ENCODE measurements around the gene ABLIM1. TPM values are rescaled to one million over a fixed set of nuclear protein-coding genes. Genes with fewer than 3 reads are reported as not detected.

The ABLIM1 gene
- total and polyA plus RNA-seq, 10 of the 15 experiments (the other 5 are each of a cell fraction or from before 2014, with no cell fraction given) = 14.2 to 50.5 (median 28.1) TPM

GRCh38 chr10:114609518-114610426, 48.3 kb downstream of the ABLIM1 start (continued):
- no peak for TF ChIP-seq ZBTB4 (CRISPR knock-in tag; IDR thresholded peaks at IDR 0.05)
- TF ChIP-seq USF1 (IDR thresholded peaks at IDR 0.05; ENCODE audit: borderline replicate concordance, extremely low read length, insufficient read depth, low read depth, low read length) = no peak

GRCh38 chr10:114607358-114607998, 50.6 kb downstream of the ABLIM1 start:
- in situ Hi-C loops (cut with MboI) (no loop called here), intact Hi-C loops (cut with micrococcal nuclease; ENCODE audit: unreplicated experiment) (no loop called here)
- SMC1A ChIA-PET (ENCODE audit: uncharacterized antibody, unreplicated experiment) = interaction anchor here (1.3 kb wide), 1 partner anchor 19 kb away, joined by 5 read pairs; no protein-coding TSS in a partner anchor
- Histone ChIP-seq H3K36me3 (ENCODE audit: control insufficient read depth in 2 of 2, insufficient read depth in 2 of 2, low read length in 1 of 2) (no peaks in the 10 kb centered on the region), H3K79me2 (ENCODE audit: control insufficient read depth, insufficient read depth, low read length) (no peaks in the 10 kb centered on the region), H3K4me1 (ENCODE audit: control insufficient read depth, insufficient read depth, low read length) (no peaks in the 10 kb centered on the region), H3K27ac (ENCODE audit: control insufficient read depth, insufficient read depth) (no peak overlapping the region), H2AFZ (ENCODE audit: control insufficient read depth, low read depth, low read length) (no peak overlapping the region), H3K4me2 (ENCODE audit: control insufficient read depth, insufficient read depth) (no peak overlapping the region), H3K9me3 (replicated peaks; ENCODE audit: control insufficient read depth, insufficient read depth, low read length) (no peaks in the 10 kb centered on the region), H4K20me1 (ENCODE audit: control insufficient read depth, insufficient read depth) (no peaks in the 10 kb centered on the region), H3K27me3 (replicated peaks in 1 of 2; ENCODE audit: control insufficient read depth in 2 of 2, insufficient read depth in 2 of 2, low read length in 1 of 2) (no peaks in the 10 kb centered on the region), H3K9ac (ENCODE audit: control insufficient read depth, insufficient read depth, low read length) (no peak overlapping the region), H3K4me3 (no peak overlapping the region)
- TF ChIP-seq MEF2B (IDR thresholded peaks at IDR 0.05; ENCODE audit: partially characterized antibody, poor library complexity, severe bottlenecking) (no peak), POLR2AphosphoS2 (IDR thresholded peaks at IDR 0.05; ENCODE audit: low read depth, low read length) (no peak), ZNF592 (IDR thresholded peaks at IDR 0.05) (no peak), CEBPB (IDR thresholded peaks at IDR 0.05; ENCODE audit: borderline replicate concordance in 1 of 2, low read depth in 2 of 2, low read length in 2 of 2) (no peak), MTA3 (IDR thresholded peaks at IDR 0.05; ENCODE audit: borderline replicate concordance, low read length) (no peak), SREBF1 (IDR thresholded peaks at IDR 0.05; ENCODE audit: low read length) (no peak), USF1 (IDR thresholded peaks at IDR 0.05; ENCODE audit: borderline replicate concordance, extremely low read length, insufficient read depth, low read depth, low read length) (no peak), POLR2A (IDR thresholded peaks at IDR 0.05; ENCODE audit: low read depth, low read length) (no peak)
- no peak for FAIRE-seq
- WGBS (ENCODE audit: insufficient coverage, insufficient replicate concordance, low lambda C conversion rate, missing lambda C conversion rate) = 55% methylated on average over 8 of the region's 8 CpGs
- POLR2A ChIA-PET = no interaction called here
- RAD21 ChIA-PET (ENCODE audit: unreplicated experiment) = no interaction called here
- ATAC-seq = no peak
- no peak for DNase-seq (ENCODE audit: low read depth, low spot score)
- BruUV-seq (replicated peaks) = no TSS peak
- CTCF ChIA-PET = no interaction called here
